D341Med (cell line): ENCODE results near the gene LPP.

Experiments used
- DNase-seq: peaks from one replicate; pipeline ENCODE4 v3.0.0; 2012; ENCODE audit warnings: low spot score

Gene LPP

GRCh38 chr3:188721312-188721711 lies 567.4 kb downstream of the LPP start:
- DNase-seq: no peak

GRCh38 chr3:188721990-188722389 lies 568.0 kb downstream of the LPP start:
- DNase-seq: no peak

DNA sequence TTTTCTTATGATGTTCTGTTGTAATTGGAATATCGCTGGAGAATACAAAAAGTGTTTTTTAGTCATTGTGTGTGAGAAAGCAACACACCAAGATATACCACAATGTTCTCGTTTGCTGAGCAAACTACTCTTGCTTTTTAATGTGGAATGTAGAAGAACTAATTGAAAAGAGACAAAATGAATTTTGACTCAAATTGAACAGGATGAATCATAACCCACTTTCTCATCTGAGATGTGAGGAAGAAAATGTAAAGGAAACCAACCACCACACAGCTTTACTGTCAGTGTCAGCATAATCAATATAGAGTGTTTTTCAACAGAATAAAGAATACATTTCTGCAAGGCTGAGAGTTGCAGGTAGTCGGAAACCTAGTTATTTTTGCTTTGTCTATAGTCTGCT lies 569.0 kb downstream of the LPP start:
- no peak for DNase-seq

DNA sequence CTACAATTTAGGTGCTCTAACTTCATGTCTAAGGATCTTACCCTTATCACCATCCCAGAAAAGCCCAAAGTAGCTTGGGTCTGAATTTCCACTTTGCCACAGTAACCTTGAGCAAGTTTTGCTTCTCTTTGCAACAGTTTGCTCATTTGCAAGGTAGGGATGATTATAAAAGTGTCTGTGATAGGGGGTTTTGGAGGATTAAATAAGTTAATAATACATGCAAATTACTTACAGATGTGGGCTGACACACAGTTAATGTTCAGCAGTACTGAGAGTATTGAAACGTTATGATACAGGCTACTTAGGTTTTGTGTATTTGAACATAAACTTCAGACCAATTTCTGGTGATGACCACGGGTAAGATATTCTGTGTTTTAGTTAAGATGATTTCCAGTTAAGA lies 573.1 kb downstream of the LPP start:
- DNase-seq: no peak

GRCh38 chr3:188728371-188728896 lies 574.5 kb downstream of the LPP start:
- DNase-seq: no peak

GRCh38 chr3:188729422-188729821 lies 575.5 kb downstream of the LPP start:
- DNase-seq: no peak

DNA sequence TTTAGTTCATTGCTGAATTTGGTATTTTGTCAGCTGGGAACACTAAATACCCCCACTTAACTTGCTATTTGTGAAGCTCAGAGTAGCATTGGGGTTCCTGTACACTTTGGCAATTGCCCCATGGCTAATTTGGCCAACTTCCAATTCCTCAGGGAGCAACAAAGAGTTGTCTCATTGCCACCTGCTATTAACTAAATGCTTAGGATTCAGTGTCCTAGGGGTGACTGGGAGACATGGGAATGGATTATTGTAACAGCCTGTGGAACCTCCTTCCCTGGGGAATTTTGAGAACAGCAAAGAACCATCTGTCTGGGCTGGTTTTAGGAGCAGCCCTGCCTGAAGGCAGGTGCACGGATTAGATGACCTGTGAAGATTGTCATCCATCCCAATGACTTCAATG lies 580.4 kb downstream of the LPP start:
- DNase-seq: peak; percentile 76

GRCh38 chr3:188739511-188739910 lies 585.6 kb downstream of the LPP start:
- DNase-seq: no peak

DNA sequence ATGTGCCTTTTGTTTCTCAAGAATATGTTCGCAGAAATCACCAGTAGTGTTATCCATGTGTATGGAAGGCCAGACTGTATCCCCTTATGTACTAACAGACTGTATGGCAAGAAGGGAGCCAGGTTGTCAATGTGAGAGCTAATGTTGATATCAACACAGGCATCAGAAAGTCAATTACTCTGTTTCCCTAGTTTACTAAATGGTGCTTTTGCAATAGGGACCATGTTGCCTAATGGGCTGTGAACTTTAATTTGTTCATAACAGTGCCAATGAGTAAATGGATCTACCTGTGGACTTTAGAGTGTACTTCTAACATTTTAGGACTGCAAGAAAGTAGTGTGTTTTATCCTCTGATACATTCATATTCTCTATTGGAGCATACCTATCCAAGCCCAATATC lies 586.1 kb downstream of the LPP start:
- no peak for DNase-seq

- DNase-seq: no peak
Measured at GRCh38 chr3:188742755-188743550, 589.0 kb downstream of the LPP start.

GRCh38 chr3:188744166-188744565 lies 590.2 kb downstream of the LPP start:
- DNase-seq: no peak

DNA sequence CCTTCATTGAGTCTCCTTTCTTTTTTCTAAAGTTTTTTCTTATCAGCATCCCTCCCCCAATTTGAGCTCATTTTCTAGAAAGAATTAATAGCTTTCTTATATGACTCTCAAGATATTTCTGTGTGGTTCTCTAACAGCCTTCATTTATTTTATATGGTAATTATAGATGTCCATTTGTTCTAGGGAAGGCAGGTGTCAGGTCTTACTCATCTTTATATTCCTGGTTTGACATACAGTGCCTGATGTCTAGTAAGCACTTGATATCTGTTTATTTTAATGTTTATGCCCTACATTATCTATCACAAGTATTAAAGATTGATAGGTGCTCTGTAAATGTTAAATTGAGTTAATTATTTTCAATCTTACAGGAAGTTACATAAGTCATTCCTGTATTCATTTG lies 591.1 kb downstream of the LPP start:
- no peak for DNase-seq

- no peak for DNase-seq
Measured at GRCh38 chr3:188746291-188746783, 592.4 kb downstream of the LPP start.

DNA sequence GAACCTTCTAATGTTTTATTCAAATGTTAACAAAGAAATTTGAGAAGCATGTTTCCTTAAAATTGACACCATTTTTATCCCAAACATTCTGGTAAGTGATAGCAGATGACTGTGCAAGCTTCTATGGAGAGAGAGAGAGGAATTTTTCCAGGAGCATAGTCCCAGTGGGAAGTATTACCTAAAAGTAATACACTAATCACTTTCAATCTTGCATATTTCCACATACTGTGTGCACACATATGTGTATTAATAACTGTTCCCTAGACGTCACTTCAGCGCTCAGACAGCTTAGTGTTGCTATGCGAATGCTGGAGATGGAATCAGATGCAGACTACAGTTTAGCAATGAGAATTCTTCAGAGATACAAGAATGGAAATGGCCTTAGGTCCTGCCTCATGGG lies 593.5 kb downstream of the LPP start:
- DNase-seq: no peak

- peak; percentile 38 for DNase-seq
Measured at GRCh38 chr3:188749010-188749617, 595.2 kb downstream of the LPP start.

GRCh38 chr3:188749830-188750229 lies 595.9 kb downstream of the LPP start:
- no peak for DNase-seq

GRCh38 chr3:188750617-188751016 lies 596.7 kb downstream of the LPP start:
- DNase-seq: no peak

DNA sequence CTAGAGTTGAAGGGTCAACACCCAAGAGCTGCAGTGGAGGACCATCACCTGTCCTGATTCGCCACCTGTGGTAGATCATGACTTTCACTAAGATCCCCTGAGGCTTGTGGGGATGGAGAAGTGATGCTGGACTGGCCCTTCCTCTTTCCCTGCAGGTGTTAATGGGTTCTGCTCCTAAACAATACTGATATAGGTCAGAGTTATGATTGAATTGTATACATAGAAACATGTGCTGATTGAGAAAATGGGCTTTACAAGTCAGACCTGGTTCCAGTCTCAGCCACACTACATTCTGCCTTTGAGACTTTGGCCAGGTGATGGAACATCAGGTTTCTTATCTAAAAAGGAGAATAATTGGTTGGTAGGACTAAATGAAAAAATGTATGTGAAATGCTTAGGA lies 598.9 kb downstream of the LPP start:
- no peak for DNase-seq

- DNase-seq: no peak
Measured at GRCh38 chr3:188754267-188754666, 600.3 kb downstream of the LPP start.

- DNase-seq: no peak
Measured at GRCh38 chr3:188756241-188756640, 602.3 kb downstream of the LPP start.

GRCh38 chr3:188759336-188760005 lies 605.5 kb downstream of the LPP start:
- DNase-seq: no peak

- DNase-seq: no peak
Measured at GRCh38 chr3:188760408-188760807, 606.5 kb downstream of the LPP start.

- no peak for DNase-seq
Measured at GRCh38 chr3:188761439-188761838, 607.5 kb downstream of the LPP start.
